GM12872 (cell line): Measurements from ENCODE around the gene RTN4RL1.

Experiments used
- TF ChIP-seq, protein P1 (sequence below): IDR thresholded peaks from 3 replicates; pipeline ENCODE4 v1.5.1; 2011; ENCODE audit warnings: low read depth, mild to moderate bottlenecking, low read length, moderate library complexity; ENCODE audit not compliant: insufficient read depth

The RTN4RL1 gene

DNA sequence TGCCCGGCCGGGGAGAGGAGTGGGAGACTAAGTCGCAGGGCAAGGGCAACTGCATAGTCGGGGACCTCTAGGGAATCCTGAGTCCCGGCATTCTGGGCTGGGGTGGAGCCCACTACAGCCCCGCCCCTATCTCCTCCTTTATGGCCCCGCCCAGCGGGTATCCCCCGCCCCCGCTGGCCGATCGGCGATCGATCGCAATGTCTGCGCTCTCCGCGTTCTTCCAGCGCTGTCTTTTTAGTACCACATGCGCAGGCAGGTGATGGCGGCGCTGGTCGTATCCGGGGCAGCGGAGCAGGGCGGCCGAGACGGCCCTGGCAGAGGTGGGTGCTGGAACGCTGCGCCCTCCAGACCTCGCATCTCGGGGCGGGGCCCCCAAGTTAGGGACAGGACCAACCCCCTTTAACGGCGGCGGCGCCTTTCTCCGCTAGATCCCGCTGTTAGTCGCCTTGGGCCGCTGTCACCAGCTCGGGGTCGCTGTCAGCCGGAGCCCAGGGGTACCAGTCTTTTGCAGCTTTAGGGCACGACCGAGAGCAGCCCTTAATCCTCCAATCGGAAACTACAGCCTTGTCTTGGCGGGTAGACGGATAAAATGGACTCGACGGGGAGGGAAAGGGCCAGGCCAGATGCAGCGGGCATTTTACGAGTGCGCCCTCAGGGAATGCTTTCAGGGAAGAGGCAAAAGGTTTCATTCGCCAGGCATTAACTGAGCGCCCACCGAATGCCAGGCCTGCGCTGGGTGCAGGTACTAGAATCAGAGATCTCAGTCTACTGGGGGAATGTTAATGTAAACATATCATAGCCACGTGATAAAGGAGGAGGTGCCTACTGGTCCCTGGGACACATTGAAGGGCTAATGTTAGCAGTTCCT, 5.0 kb upstream of the RTN4RL1 start, which contains the start of gene DPH1:
Gene DPH1, plus strand, starts transcription at position 243 of the 868 bp plus-strand sequence. Its CDS starts 17 bp downstream, at position 260.
- TF ChIP-seq, protein P1, sequence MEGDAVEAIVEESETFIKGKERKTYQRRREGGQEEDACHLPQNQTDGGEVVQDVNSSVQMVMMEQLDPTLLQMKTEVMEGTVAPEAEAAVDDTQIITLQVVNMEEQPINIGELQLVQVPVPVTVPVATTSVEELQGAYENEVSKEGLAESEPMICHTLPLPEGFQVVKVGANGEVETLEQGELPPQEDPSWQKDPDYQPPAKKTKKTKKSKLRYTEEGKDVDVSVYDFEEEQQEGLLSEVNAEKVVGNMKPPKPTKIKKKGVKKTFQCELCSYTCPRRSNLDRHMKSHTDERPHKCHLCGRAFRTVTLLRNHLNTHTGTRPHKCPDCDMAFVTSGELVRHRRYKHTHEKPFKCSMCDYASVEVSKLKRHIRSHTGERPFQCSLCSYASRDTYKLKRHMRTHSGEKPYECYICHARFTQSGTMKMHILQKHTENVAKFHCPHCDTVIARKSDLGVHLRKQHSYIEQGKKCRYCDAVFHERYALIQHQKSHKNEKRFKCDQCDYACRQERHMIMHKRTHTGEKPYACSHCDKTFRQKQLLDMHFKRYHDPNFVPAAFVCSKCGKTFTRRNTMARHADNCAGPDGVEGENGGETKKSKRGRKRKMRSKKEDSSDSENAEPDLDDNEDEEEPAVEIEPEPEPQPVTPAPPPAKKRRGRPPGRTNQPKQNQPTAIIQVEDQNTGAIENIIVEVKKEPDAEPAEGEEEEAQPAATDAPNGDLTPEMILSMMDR: no peak

DNA sequence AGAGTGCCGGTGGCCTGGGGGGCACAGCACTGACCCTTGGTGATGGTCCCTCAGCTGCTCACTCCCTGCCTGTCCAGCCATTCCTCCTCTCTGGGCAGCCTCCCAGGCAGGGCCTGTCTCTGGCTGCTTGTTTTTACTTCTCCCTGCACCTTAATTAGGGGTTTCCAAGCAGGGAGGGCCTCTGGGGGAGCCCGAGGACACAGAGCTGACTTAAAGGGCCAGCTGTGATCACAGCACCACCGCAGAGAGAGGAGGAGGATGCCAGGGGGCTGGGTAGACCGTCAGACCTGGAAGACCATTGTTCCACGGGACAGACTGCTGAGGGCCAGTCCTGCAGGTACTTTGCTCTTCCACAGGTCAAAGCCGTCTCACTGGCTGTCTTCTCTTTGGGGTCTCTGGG, 3.6 kb upstream of the RTN4RL1 start:
- TF ChIP-seq, protein P1: no peak

DNA sequence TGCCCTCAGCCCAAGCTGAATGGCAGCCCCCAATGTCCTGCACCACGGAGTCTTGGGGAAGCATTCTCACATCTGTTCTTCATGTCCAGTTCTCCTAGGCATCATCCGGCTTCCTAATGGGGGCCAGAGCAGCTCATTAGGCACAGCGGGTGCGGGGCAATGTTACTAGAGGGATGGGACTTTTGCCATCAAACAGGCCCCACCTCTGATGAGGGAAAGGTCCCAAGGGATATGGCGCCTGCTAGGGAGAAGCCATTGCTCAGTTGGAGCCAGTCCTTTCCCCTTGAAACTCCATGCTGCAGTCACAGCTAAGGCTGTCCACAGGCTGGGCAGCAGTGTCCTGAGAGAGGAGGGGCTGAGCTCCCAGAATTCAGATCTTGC, 3.1 kb upstream of the RTN4RL1 start:
- TF ChIP-seq, protein P1: no peak

DNA sequence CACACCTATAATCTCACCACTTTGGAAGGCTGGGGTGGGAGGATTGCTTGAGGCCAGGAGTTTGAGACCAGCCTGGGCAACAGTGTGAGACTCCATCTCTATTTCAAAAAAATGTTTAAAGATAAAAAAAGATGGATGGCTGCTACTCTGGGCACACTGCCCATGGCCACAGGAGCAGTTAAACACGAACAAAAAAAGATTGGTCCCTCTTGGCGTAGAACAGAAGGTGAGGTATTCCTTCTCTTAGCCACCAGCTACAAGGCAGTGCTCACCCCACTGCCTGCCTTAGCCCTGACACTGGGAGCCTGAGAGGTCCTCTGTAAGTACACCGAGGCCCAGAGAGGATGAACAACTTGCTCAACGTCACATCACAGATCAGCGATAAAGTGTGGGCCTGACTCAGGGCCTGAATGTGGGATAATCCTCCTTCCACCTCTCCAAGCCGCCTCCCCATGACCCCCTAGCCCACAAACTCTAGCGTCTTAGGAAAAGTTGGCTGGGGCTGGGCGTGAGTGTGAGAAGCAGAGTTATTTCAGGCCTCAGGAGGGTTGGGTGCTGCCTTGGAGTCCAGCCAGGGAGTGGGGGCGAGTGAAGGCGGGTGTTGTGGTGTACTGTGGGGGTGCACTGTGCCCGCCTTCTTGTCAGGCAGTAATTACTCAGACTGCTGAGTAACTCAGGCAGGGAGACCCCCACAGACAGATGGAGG, 2.5 kb upstream of the RTN4RL1 start:
- TF ChIP-seq, protein P1: no peak

DNA sequence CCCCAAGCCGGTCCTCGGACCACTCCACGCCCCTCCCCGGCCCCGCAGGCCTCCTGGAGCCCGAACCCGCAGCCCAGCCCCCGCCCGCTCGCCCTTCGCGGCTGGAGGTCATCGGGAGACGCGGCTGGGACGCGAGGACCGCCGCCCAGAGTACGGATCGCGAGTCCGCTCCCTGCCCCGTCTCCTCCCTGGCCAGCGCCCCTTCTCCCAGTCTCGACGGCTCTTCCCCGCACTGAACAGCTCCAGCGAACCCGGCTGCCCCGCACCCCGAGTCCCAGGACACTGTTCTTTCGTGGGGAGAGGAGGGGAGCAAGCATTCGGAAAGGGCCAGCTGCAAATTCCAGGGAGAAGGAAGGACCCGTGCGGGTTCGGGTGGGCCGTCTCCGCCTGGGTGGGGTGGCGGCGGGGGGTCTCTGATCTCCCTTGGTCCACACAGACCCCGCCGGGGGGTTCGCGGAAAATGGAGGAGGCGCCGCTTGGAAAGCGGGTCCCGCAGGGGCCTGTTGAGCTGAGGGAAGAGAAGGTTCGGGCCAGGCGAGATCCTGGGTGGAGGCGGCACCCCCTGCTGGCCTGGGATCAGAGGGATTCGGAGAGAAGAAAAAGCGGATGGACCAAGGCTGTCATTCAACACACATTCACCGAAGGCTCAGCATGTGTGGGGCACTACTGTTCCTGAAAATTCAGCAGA, 632 bp upstream of the RTN4RL1 start:
- TF ChIP-seq, protein P1: peak; percentile 47

DNA sequence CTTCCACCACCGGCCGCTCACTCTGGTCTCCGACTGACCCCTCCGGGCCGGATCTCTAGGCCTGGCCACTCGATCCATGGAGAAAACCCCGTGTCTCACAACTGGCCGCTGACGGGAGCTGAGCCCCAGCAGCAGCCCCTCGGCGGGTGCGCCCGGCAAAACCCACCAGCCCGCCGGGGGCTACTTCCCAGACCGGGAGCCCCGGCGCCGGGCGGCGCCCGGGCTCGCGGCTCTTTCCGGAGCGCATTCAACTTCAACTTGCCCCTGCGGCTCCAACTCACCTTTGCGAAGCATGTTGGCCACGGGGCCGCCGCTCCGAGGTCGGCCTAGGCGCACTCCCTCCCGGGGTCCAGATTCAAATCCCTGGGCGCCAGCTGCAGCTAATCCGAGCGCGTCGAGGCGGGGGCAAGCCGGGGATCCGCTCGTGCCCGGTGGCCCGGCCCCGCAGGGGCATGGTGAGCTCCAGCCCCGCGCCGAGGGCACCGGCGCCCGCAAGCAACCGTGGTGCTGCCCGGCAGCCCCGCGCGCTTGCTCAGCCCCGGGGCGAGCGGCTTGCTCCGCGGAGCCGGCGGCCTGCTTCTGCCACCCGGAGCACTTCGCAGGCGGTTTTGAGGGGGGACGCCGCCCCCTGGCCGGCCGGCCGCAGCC, 438 bp downstream of the RTN4RL1 start:
- TF ChIP-seq, protein P1: no peak
